ENCODE measurements around the gene CCL13.

CCL13 gene

GRCh38 chr17:34403006-34403405 is 46.7 kb downstream of the CCL13 start:
- Histone ChIP-seq H3K9me3 (ENCODE audit: insufficient read depth, low read length) (no peaks in the 10 kb centered on the region), H3K27me3 (ENCODE audit: insufficient read depth, insufficient read length) (peaks cover 3% of the 10 kb centered on the region), H3K9ac (ENCODE audit: insufficient read length, low read depth) (no peak overlapping the region), H3K4me1 (ENCODE audit: insufficient read depth, insufficient read length) (no peaks in the 10 kb centered on the region), H3K36me3 (ENCODE audit: insufficient read depth, insufficient read length, low read length) (no peaks in the 10 kb centered on the region), H3K4me3 (ENCODE audit: insufficient read length, low read depth) (no peak overlapping the region)
- TF ChIP-seq SUZ12 (IDR thresholded peaks at IDR 0.05; ENCODE audit: extremely low read depth, insufficient read depth, insufficient read length) (no peak), YY1 (IDR thresholded peaks at IDR 0.05; ENCODE audit: insufficient read depth, insufficient read length) (no peak), ZNF274 (IDR thresholded peaks at IDR 0.05; ENCODE audit: low read depth, low read length) (no peak)
- DNase-seq (ENCODE audit: low read depth, low spot score), result no peak

GRCh38 chr17:34406226-34406625 is 49.9 kb downstream of the CCL13 start:
- no peak overlapping the region for H3K4me3 ChIP-seq (ENCODE audit: insufficient read length, low read depth)
- peaks cover 3% of the 10 kb centered on the region for H3K27me3 ChIP-seq (ENCODE audit: insufficient read depth, insufficient read length)
- no peak overlapping the region for H3K9ac ChIP-seq (ENCODE audit: insufficient read length, low read depth)
- TF ChIP-seq SUZ12 (IDR thresholded peaks at IDR 0.05; ENCODE audit: extremely low read depth, insufficient read depth, insufficient read length) (no peak), YY1 (IDR thresholded peaks at IDR 0.05; ENCODE audit: insufficient read depth, insufficient read length) (no peak), ZNF274 (IDR thresholded peaks at IDR 0.05; ENCODE audit: low read depth, low read length) (no peak)
- DNase-seq (ENCODE audit: low read depth, low spot score), result no peak
- no peaks in the 10 kb centered on the region for H3K36me3 ChIP-seq (ENCODE audit: insufficient read depth, insufficient read length, low read length)
- no peaks in the 10 kb centered on the region for H3K9me3 ChIP-seq (ENCODE audit: insufficient read depth, low read length)
- H3K4me1 ChIP-seq (ENCODE audit: insufficient read depth, insufficient read length), result no peaks in the 10 kb centered on the region

All from NT2/D1 (cell line).